A549 treated with RU486 at 1 μM for 4 hours (cell line): ENCODE measurements around the gene SLC5A4. TPM values are rescaled to one million over a fixed set of nuclear protein-coding genes. Genes with fewer than 3 reads are reported as not detected.

Experiments used
- total RNA-seq: library from RNA; stranded (reverse); fragments of 200-300 nt; extraction: Qiagen RNA extraction; gene quantifications from 5 replicates; pipeline ENCODE4 v1.2.3, GENCODE V29; 2022; ENCODE audit warnings: low read depth

The SLC5A4 gene
- not detected in 5 replicates for total RNA-seq

GRCh38 chr22:32255217-32255616, at the start of gene SLC5A4:
SLC5A4 (minus strand) TSS chr22:32255347; CDS start chr22:32255329, 18 bp downstream.

GRCh38 chr22:32204856-32205722, 50.1 kb downstream of the SLC5A4 start, which contains the start of gene RFPL2:
RFPL2 (minus strand) TSS chr22:32205073; CDS start chr22:32202451, 2,622 bp downstream.

Other genes with a start within 250 kb of the SLC5A4 start
- gene SLC5A1, start 212.1 kb downstream of the SLC5A4 start, total RNA-seq = 0.03 to 0.05 TPM in 2 of 5 replicates, not detected in the others
- not detected in 5 replicates for gene C22orf42, start 96.0 kb downstream of the SLC5A4 start, total RNA-seq
- gene RFPL2, start 50.3 kb downstream of the SLC5A4 start, total RNA-seq = 0.09 to 0.23 TPM (median 0.13 TPM) in 4 of 5 replicates, not detected in the other
- gene RFPL3, start 102.5 kb upstream of the SLC5A4 start, total RNA-seq = not detected in 5 replicates
- 75.8 to 87.3 TPM (median 83.7 TPM) in 5 replicates for gene RTCB, start 156.9 kb upstream of the SLC5A4 start, total RNA-seq
- gene BPIFC, start 209.1 kb upstream of the SLC5A4 start, total RNA-seq = not detected in 5 replicates
- gene FBXO7, start 219.5 kb upstream of the SLC5A4 start, total RNA-seq = 67.4 to 78.8 TPM (median 74.4 TPM) in 5 replicates